H9 (cell line): ENCODE results near the gene PNRC2. TPM values are rescaled to one million over a fixed set of nuclear protein-coding genes. Genes with fewer than 3 reads are reported as not detected.

ENCODE experiments used
- DNase-seq: peaks from one replicate; pipeline ENCODE4 v3.0.0-alpha.2; 2017
- H2AFZ ChIP-seq: one replicate; pipeline ENCODE4 v1.6.1; 2013; ENCODE audit warnings: mild to moderate bottlenecking, low read length, control low read depth, moderate library complexity
- H2AK5ac ChIP-seq: 2 replicates; pipeline ENCODE4 v1.6.1; 2013; ENCODE audit warnings: low read length, control low read depth, mixed read lengths; ENCODE audit not compliant: insufficient read length
- H2BK120ac ChIP-seq: one replicate; pipeline ENCODE4 v1.6.1; 2013; ENCODE audit warnings: low read depth, mild to moderate bottlenecking, low read length, control low read depth, inconsistent platforms; ENCODE audit not compliant: poor library complexity, severe bottlenecking
- H2BK12ac ChIP-seq: 2 replicates; pipeline ENCODE4 v1.6.1; 2013; ENCODE audit warnings: low read length, control low read depth, mixed read lengths, low read depth; ENCODE audit not compliant: insufficient read length
- H2BK15ac ChIP-seq: 2 replicates; pipeline ENCODE4 v1.6.1; 2013; ENCODE audit warnings: low read depth, low read length, control low read depth
- H2BK20ac ChIP-seq: one replicate; pipeline ENCODE4 v1.6.1; 2013; ENCODE audit warnings: low read depth, mild to moderate bottlenecking, low read length, control low read depth, inconsistent platforms; ENCODE audit not compliant: poor library complexity, severe bottlenecking
- H2BK5ac ChIP-seq: 2 replicates; pipeline ENCODE4 v1.6.1; 2013; ENCODE audit warnings: low read length, control low read depth, mixed read lengths; ENCODE audit not compliant: insufficient read length
- H3K14ac ChIP-seq: 2 replicates; pipeline ENCODE4 v1.6.1; 2013; ENCODE audit warnings: low read length, control low read depth; ENCODE audit not compliant: insufficient read depth
- H3K18ac ChIP-seq: 2 replicates; pipeline ENCODE4 v1.6.1; 2013; ENCODE audit warnings: low read depth, mild to moderate bottlenecking, mixed read lengths, low read length, control low read depth; ENCODE audit not compliant: insufficient read length
- H3K23ac ChIP-seq: 2 replicates; pipeline ENCODE4 v1.6.1; 2013; ENCODE audit warnings: low read length, control low read depth, mixed read lengths, low read depth; ENCODE audit not compliant: insufficient read length
- H3K23me2 ChIP-seq: 2 replicates; pipeline ENCODE4 v1.6.1; 2013; ENCODE audit warnings: low read depth, mild to moderate bottlenecking, mixed read lengths, low read length, control low read depth; ENCODE audit not compliant: insufficient read length, poor library complexity, severe bottlenecking
- H3K27ac ChIP-seq: 2 replicates; pipeline ENCODE4 v1.5.1; 2013; ENCODE audit warnings: low read length, control low read depth, mixed read lengths, low read depth; ENCODE audit not compliant: insufficient read length
- H3K27me3 ChIP-seq: 2 replicates; pipeline ENCODE4 v1.6.1; 2013; ENCODE audit warnings: low read length, control low read depth, inconsistent platforms; ENCODE audit not compliant: insufficient read depth
- H3K4ac ChIP-seq: 2 replicates; pipeline ENCODE4 v1.6.1; 2013; ENCODE audit warnings: low read depth, mild to moderate bottlenecking, control low read depth, inconsistent platforms, low read length, moderate library complexity
- H3K4me1 ChIP-seq: 2 replicates; pipeline ENCODE4 v1.6.1; 2013; ENCODE audit warnings: low read length, control low read depth, inconsistent platforms; ENCODE audit not compliant: insufficient read depth
- H3K4me2 ChIP-seq: 2 replicates; pipeline ENCODE4 v1.6.1; 2013; ENCODE audit warnings: low read length, control low read depth, mixed read lengths; ENCODE audit not compliant: insufficient read length, insufficient read depth
- H3K56ac ChIP-seq: 2 replicates; pipeline ENCODE4 v1.6.1; 2013; ENCODE audit warnings: low read depth, mild to moderate bottlenecking, mixed read lengths, low read length, control low read depth; ENCODE audit not compliant: insufficient read length
- H3K79me1 ChIP-seq: 2 replicates; pipeline ENCODE4 v1.6.1; 2013; ENCODE audit warnings: low read depth, mild to moderate bottlenecking, moderate library complexity, low read length, control low read depth, inconsistent platforms; ENCODE audit not compliant: insufficient read depth, poor library complexity, severe bottlenecking
- H3K79me2 ChIP-seq: 2 replicates; pipeline ENCODE4 v1.6.1; 2013; ENCODE audit warnings: low read length, control low read depth, inconsistent platforms; ENCODE audit not compliant: insufficient read depth
- H3K9ac ChIP-seq: 2 replicates; pipeline ENCODE4 v1.6.1; 2013; ENCODE audit warnings: low read length, control low read depth, mixed read lengths; ENCODE audit not compliant: insufficient read length; ENCODE audit errors: extremely low read depth
- H3K9me3 ChIP-seq: one replicate; pipeline ENCODE4 v1.6.1; 2013; ENCODE audit warnings: low read depth, low read length, inconsistent platforms; ENCODE audit not compliant: control insufficient read depth
- H3T11ph ChIP-seq: one replicate; pipeline ENCODE4 v1.6.1; 2013; ENCODE audit warnings: mild to moderate bottlenecking, low read length, control low read depth, inconsistent platforms
- H4K20me1 ChIP-seq: one replicate; pipeline ENCODE4 v1.6.1; 2013; ENCODE audit not compliant: control insufficient read depth, insufficient read length, insufficient read depth
- H4K5ac ChIP-seq: 2 replicates; pipeline ENCODE4 v1.6.1; 2013; ENCODE audit warnings: low read depth, mild to moderate bottlenecking, mixed read lengths, low read length, control low read depth; ENCODE audit not compliant: insufficient read length
- H4K8ac ChIP-seq: replicated peaks from 2 replicates; pipeline ENCODE4 v1.6.1; 2013; ENCODE audit warnings: low read length, control low read depth, mixed read lengths, low read depth; ENCODE audit not compliant: insufficient read length
- H4K91ac ChIP-seq: 2 replicates; pipeline ENCODE4 v1.6.1; 2013; ENCODE audit warnings: low read depth, mild to moderate bottlenecking, moderate library complexity, mixed read lengths, low read length, control low read depth; ENCODE audit not compliant: insufficient read length
- H3K27ac Mint-ChIP-seq, 3 experiments: 2 replicates in 2 of 3; 3 replicates in 1 of 3; pipeline ENCODE4 v1.8.0; 2020 to 2021; ENCODE audit warnings: mixed read lengths in 3 of 3, mild to moderate bottlenecking in 1 of 3, moderate library complexity in 1 of 3
- H3K27me3 Mint-ChIP-seq: 2 replicates; pipeline ENCODE4 v1.8.0; 2021; ENCODE audit warnings: low read depth, mild to moderate bottlenecking, moderate library complexity, mixed read lengths
- H3K36me3 Mint-ChIP-seq, 3 experiments: 2 replicates in 2 of 3; 3 replicates in 1 of 3; pipeline ENCODE4 v1.8.0; 2020 to 2021; ENCODE audit warnings: low read depth in 3 of 3, mixed read lengths in 3 of 3; ENCODE audit not compliant: insufficient read depth in 1 of 3
- H3K4me1 Mint-ChIP-seq, 2 experiments: 2 replicates each; pipeline ENCODE4 v1.8.0; 2020; ENCODE audit warnings: mixed read lengths in 2 of 2
- H3K4me3 Mint-ChIP-seq, 2 experiments: 2 replicates in 1 of 2; 3 replicates in 1 of 2; pipeline ENCODE4 v1.8.0; 2020 to 2021; ENCODE audit warnings: mild to moderate bottlenecking in 2 of 2, mixed read lengths in 2 of 2, moderate library complexity in 1 of 2
- H3K9me3 Mint-ChIP-seq, 2 experiments: 2 replicates in 1 of 2; 3 replicates in 1 of 2; pipeline ENCODE4 v1.8.0; 2020; ENCODE audit warnings: mild to moderate bottlenecking in 2 of 2, mixed read lengths in 2 of 2, moderate library complexity in 1 of 2
- WGBS: extraction: QIAGEN DNeasy Blood & Tissue Kit; methylation state at CpG from one replicate; pipeline ENCODE4 v1.1.7; 2013; ENCODE audit warnings: missing lambda C conversion rate, low lambda C conversion rate, mixed read lengths; ENCODE audit not compliant: insufficient read length; ENCODE audit errors: extremely low coverage; 5-methylcytosine and 5-hydroxymethylcytosine counted together
- total RNA-seq: library from RNA; stranded (reverse); gene quantifications from 2 replicates; pipeline ENCODE4 v1.2.1, GENCODE V29; 2021
- TF ChIP-seq, protein P1 (sequence below): fragments of 200-600 bp; sonication (generic); conservative IDR thresholded peaks from 3 replicates; pipeline ENCODE4 v1.8.0; 2021; ENCODE audit warnings: antibody characterized with exemption, mild to moderate bottlenecking

The PNRC2 gene
- total RNA-seq, 1 experiment from 2014 or later, result 87.6 TPM

DNA sequence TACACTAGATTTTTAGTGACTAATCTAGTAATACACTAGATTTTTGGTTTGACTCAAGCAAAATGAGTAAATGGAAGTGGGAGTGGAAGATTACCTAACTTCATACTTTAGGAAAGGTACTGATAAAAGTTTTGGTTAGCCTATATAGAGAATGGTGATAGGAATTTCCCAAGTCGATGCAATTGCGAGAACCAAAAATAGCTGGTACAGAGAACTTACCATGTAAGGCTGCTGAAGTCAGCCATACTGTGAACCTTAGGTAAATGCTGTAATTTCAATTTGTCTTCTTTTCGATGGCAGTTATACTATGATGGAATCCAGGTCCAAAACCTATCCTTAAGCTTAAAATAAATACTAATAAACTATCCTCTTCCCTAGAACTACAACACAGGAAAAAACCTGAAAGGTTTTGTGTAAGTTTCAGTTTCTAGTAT lies 4.6 kb downstream of the PNRC2 start:
- no peak overlapping the region for H2BK12ac ChIP-seq
- H3K4me1 ChIP-seq, result no peaks in the 10 kb centered on the region
- H3T11ph ChIP-seq, result no peak overlapping the region
- no peak overlapping the region for H3K4ac ChIP-seq
- H4K20me1 ChIP-seq, result no peaks in the 10 kb centered on the region
- no peak overlapping the region for H2BK5ac ChIP-seq
- no peak overlapping the region for H2AK5ac ChIP-seq
- Mint-ChIP-seq H3K27ac (peak overlapping the region in 1 of 3 experiments; percentile 82; a peak in 2 of 7 replicates), H3K9me3 (no peaks in the 10 kb centered on the region), H3K4me3 (no peak overlapping the region), H3K4me1 (peaks cover 10 to 13% of the 10 kb centered on the region in 2 experiments), H3K36me3 (peaks cover 20 to 64% (median 40%) of the 10 kb centered on the region in 3 experiments), H3K27me3 (no peaks in the 10 kb centered on the region)
- H2BK20ac ChIP-seq, result no peak overlapping the region
- H4K91ac ChIP-seq, result no peak overlapping the region
- DNase-seq, result no peak
- TF ChIP-seq, protein P1, sequence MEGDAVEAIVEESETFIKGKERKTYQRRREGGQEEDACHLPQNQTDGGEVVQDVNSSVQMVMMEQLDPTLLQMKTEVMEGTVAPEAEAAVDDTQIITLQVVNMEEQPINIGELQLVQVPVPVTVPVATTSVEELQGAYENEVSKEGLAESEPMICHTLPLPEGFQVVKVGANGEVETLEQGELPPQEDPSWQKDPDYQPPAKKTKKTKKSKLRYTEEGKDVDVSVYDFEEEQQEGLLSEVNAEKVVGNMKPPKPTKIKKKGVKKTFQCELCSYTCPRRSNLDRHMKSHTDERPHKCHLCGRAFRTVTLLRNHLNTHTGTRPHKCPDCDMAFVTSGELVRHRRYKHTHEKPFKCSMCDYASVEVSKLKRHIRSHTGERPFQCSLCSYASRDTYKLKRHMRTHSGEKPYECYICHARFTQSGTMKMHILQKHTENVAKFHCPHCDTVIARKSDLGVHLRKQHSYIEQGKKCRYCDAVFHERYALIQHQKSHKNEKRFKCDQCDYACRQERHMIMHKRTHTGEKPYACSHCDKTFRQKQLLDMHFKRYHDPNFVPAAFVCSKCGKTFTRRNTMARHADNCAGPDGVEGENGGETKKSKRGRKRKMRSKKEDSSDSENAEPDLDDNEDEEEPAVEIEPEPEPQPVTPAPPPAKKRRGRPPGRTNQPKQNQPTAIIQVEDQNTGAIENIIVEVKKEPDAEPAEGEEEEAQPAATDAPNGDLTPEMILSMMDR, result no peak
- H3K56ac ChIP-seq, result no peak overlapping the region
- H3K4me2 ChIP-seq, result no peak overlapping the region
- no peak overlapping the region for H3K9ac ChIP-seq
- H3K23ac ChIP-seq, result no peak overlapping the region
- H2AFZ ChIP-seq, result no peak overlapping the region
- H3K27me3 ChIP-seq, result no peaks in the 10 kb centered on the region
- H3K23me2 ChIP-seq, result no peaks in the 10 kb centered on the region
- H3K79me1 ChIP-seq, result no peaks in the 10 kb centered on the region
- H2BK15ac ChIP-seq, result no peak overlapping the region
- no peak overlapping the region for H3K18ac ChIP-seq
- WGBS, result no CpG with 5 or more reads among the region's 3 CpGs
- no peak overlapping the region for H2BK120ac ChIP-seq
- H3K9me3 ChIP-seq, result no peaks in the 10 kb centered on the region
- H3K14ac ChIP-seq, result no peak overlapping the region
- H3K27ac ChIP-seq, result no peak overlapping the region
- no peak overlapping the region for H4K8ac ChIP-seq
- no peak overlapping the region for H4K5ac ChIP-seq
- peaks cover 7% of the 10 kb centered on the region; the same call in 1 of the 2 replicates for H3K79me2 ChIP-seq
